ENCODE measurements around the gene SNAP29.
"Not testable (repeated sequence)": the region's sequence is repeated elsewhere in the genome, so short reads cannot be mapped to it uniquely, and the experiment has no call there.

Gene SNAP29

GRCh38 chr22:20887375-20887774 lies 28.6 kb downstream of the SNAP29 start:
- Mint-ChIP-seq H3K4me3 (no peak overlapping the region), H3K4me1 (no peaks in the 10 kb centered on the region), H3K27ac (no peak overlapping the region), H3K27me3 (ENCODE audit: low read depth) (no peaks in the 10 kb centered on the region), H3K9me3 (no peaks in the 10 kb centered on the region), H3K36me3 (ENCODE audit: low read depth) (peaks cover 46% of the 10 kb centered on the region)
- TF ChIP-seq, protein P1, sequence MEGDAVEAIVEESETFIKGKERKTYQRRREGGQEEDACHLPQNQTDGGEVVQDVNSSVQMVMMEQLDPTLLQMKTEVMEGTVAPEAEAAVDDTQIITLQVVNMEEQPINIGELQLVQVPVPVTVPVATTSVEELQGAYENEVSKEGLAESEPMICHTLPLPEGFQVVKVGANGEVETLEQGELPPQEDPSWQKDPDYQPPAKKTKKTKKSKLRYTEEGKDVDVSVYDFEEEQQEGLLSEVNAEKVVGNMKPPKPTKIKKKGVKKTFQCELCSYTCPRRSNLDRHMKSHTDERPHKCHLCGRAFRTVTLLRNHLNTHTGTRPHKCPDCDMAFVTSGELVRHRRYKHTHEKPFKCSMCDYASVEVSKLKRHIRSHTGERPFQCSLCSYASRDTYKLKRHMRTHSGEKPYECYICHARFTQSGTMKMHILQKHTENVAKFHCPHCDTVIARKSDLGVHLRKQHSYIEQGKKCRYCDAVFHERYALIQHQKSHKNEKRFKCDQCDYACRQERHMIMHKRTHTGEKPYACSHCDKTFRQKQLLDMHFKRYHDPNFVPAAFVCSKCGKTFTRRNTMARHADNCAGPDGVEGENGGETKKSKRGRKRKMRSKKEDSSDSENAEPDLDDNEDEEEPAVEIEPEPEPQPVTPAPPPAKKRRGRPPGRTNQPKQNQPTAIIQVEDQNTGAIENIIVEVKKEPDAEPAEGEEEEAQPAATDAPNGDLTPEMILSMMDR (IDR thresholded peaks at IDR 0.05; ENCODE audit: unreplicated experiment in 3 of 3) = no peak

DNA sequence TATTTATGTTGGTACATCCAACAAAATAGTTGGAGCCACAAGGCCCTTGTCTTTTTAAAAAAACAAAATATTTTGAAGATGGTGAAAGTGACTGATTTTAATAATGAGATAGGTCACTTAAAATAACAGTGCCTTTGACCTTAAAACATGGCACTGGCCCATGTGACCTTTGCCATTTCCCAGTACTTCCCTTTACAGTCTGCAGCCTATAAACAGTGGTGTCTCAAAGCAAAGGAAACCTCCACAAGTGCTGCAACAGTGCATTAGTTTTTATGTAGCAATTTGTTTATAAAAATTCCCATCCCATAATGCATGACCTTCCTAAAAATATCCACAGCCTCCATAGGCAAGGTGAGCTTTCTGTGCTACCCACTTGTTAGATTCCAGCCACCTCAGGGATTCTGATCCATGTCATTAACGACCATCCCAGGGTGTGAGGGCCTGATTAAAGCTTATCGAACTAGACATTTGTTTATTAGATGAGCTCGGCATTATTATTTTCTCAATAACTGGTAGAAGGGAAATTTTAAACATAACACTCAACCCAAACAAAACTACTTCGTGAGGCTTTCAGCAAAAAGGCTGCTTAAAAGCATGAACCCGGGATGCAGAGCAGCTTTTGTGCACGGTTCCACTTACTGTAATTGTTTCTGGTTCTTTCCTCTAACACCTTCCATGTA lies 30.4 kb downstream of the SNAP29 start:
- peaks cover 33% of the 10 kb centered on the region for H3K36me3 Mint-ChIP-seq (ENCODE audit: low read depth)
- no peak overlapping the region for H3K4me3 Mint-ChIP-seq
- H3K4me1 Mint-ChIP-seq = no peaks in the 10 kb centered on the region
- H3K27ac Mint-ChIP-seq = no peak overlapping the region
- TF ChIP-seq, protein P1 (IDR thresholded peaks at IDR 0.05; ENCODE audit: unreplicated experiment in 3 of 3) = no peak
- H3K9me3 Mint-ChIP-seq = no peaks in the 10 kb centered on the region
- no peaks in the 10 kb centered on the region for H3K27me3 Mint-ChIP-seq (ENCODE audit: low read depth)

- Mint-ChIP-seq H3K4me1 (no peaks in the 10 kb centered on the region), H3K27me3 (ENCODE audit: low read depth) (no peaks in the 10 kb centered on the region), H3K4me3 (no peak overlapping the region), H3K27ac (no peak overlapping the region), H3K36me3 (ENCODE audit: low read depth) (peaks cover 29% of the 10 kb centered on the region), H3K9me3 (no peaks in the 10 kb centered on the region)
- TF ChIP-seq, protein P1 (IDR thresholded peaks at IDR 0.05; ENCODE audit: unreplicated experiment in 3 of 3) = no peak
Measured at GRCh38 chr22:20889904-20890540, 31.2 kb downstream of the SNAP29 start.

- H3K9me3 Mint-ChIP-seq = no peaks in the 10 kb centered on the region
- no peaks in the 10 kb centered on the region for H3K4me1 Mint-ChIP-seq
- H3K27ac Mint-ChIP-seq = no peak overlapping the region
- H3K36me3 Mint-ChIP-seq (ENCODE audit: low read depth) = peaks cover 21% of the 10 kb centered on the region
- TF ChIP-seq, protein P1 (IDR thresholded peaks at IDR 0.05; ENCODE audit: unreplicated experiment in 3 of 3) = no peak
- H3K27me3 Mint-ChIP-seq (ENCODE audit: low read depth) = no peaks in the 10 kb centered on the region
- H3K4me3 Mint-ChIP-seq = no peak overlapping the region
Measured at GRCh38 chr22:20890975-20891374, 32.2 kb downstream of the SNAP29 start.

GRCh38 chr22:20897737-20898136 lies 38.9 kb downstream of the SNAP29 start:
- not testable (repeated sequence) for H3K4me3 Mint-ChIP-seq; H3K27ac Mint-ChIP-seq; H3K27me3 Mint-ChIP-seq (ENCODE audit: low read depth); H3K4me1 Mint-ChIP-seq; H3K36me3 Mint-ChIP-seq (ENCODE audit: low read depth); H3K9me3 Mint-ChIP-seq

GRCh38 chr22:20899827-20900423 lies 41.1 kb downstream of the SNAP29 start:
- H3K36me3 Mint-ChIP-seq (ENCODE audit: low read depth) = no peaks in the 10 kb centered on the region
- peaks cover 5% of the 10 kb centered on the region for H3K27me3 Mint-ChIP-seq (ENCODE audit: low read depth)
- H3K27ac Mint-ChIP-seq = no peak overlapping the region
- TF ChIP-seq, protein P1 (IDR thresholded peaks at IDR 0.05; ENCODE audit: unreplicated experiment in 3 of 3) = no peak
- no peaks in the 10 kb centered on the region for H3K9me3 Mint-ChIP-seq
- H3K4me3 Mint-ChIP-seq = no peak overlapping the region
- H3K4me1 Mint-ChIP-seq = no peaks in the 10 kb centered on the region

DNA sequence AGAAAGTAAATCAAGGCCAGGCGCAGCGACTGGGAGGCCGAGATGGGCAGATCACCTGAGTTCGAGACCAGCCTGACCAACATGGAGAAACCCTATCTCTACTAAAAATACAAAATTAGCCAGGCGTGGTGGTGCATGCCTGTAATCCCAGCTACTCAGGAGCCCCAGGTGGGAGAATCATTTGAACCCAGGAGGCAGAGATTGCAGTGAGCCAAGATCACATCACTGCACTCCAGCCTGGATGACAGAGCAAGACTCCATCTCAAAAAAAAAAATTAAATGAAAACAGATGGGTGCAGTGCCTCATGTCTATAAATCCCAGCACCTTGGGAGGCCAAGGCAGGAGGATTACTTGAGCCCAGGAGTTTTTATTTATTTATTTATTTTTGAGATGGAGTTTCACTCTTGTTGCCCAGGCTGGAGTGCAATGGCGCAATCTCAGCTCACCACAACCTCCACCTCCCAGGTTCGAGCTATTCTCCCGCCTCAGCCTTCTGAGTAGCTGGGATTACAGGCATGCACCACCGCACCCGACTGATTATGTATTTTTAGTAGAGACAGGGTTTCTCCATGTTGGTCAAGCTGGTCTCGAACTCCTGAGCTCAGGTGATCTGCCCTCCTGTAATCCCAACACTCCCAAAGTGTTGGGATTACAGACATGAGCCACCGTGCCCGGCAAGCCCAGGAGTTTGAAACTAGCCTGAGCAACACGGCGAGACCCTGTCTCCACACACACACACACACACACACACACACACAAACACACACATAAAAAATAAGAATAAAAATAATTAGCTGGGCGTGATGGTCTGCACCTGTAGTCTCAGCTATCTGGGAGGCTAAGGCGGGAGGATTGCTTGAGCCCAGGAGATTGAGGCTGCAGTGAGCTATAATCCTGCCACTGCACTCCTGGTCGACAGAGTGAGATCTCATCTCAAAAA lies 42.6 kb downstream of the SNAP29 start:
- not testable (repeated sequence) for H3K36me3 Mint-ChIP-seq (ENCODE audit: low read depth); H3K4me1 Mint-ChIP-seq; H3K4me3 Mint-ChIP-seq; H3K9me3 Mint-ChIP-seq; H3K27me3 Mint-ChIP-seq (ENCODE audit: low read depth); H3K27ac Mint-ChIP-seq

Data from nephron (organoid).